Activated CD8-positive, alpha-beta memory T cell treated with anti-CD3 and anti-CD28 coated beads, Interleukin-2, amount 50 U/mL, for 24 hours (primary cell): Measurements from ENCODE around the gene DAW1.

Source experiments
- DNase-seq: peaks from one replicate; pipeline ENCODE4 v3.0.0-alpha.2; 2020; ENCODE audit errors: extremely low read depth

DAW1 gene

GRCh38 chr2:227862227-227862740 lies 9.1 kb upstream of the DAW1 start:
- no peak for DNase-seq

- no peak for DNase-seq
These were observed 8.5 kb upstream of the DAW1 start for GRCh38 chr2:227862741-227863588.

- no peak for DNase-seq
These were observed 7.2 kb upstream of the DAW1 start for GRCh38 chr2:227864161-227864756.

- DNase-seq = no peak
These were observed 6.1 kb upstream of the DAW1 start for GRCh38 chr2:227865291-227865690.

GRCh38 chr2:227867386-227867785 lies 4.0 kb upstream of the DAW1 start:
- no peak for DNase-seq

GRCh38 chr2:227870710-227871374 lies 589 bp upstream of the DAW1 start:
- no peak for DNase-seq

GRCh38 chr2:227872676-227873075 lies 1.2 kb downstream of the DAW1 start:
- no peak for DNase-seq

- no peak for DNase-seq
These were observed 4.9 kb downstream of the DAW1 start for GRCh38 chr2:227876300-227876801.

- DNase-seq = no peak
These were observed 6.2 kb downstream of the DAW1 start for GRCh38 chr2:227877421-227878310.

- no peak for DNase-seq
These were observed 9.0 kb downstream of the DAW1 start for GRCh38 chr2:227880460-227880859.

- no peak for DNase-seq
These were observed 10.6 kb downstream of the DAW1 start for GRCh38 chr2:227881866-227882517.

GRCh38 chr2:227884511-227884947 lies 13.1 kb downstream of the DAW1 start:
- no peak for DNase-seq

GRCh38 chr2:227886149-227886548 lies 14.7 kb downstream of the DAW1 start:
- DNase-seq = no peak

- DNase-seq = no peak
These were observed 16.9 kb downstream of the DAW1 start for GRCh38 chr2:227888289-227888688.

GRCh38 chr2:227889336-227889735 lies 17.9 kb downstream of the DAW1 start:
- DNase-seq = no peak

- no peak for DNase-seq
These were observed 19.2 kb downstream of the DAW1 start for GRCh38 chr2:227890495-227891079.

- DNase-seq = no peak
These were observed 20.2 kb downstream of the DAW1 start for GRCh38 chr2:227891673-227892072.

GRCh38 chr2:227903381-227903780 lies 31.9 kb downstream of the DAW1 start:
- no peak for DNase-seq

GRCh38 chr2:227906991-227907390 lies 35.6 kb downstream of the DAW1 start:
- DNase-seq = no peak

GRCh38 chr2:227908266-227909054 lies 37.0 kb downstream of the DAW1 start:
- DNase-seq = no peak
